Dermis microvascular lymphatic vessel endothelial cell (primary cell): ENCODE results near the gene ALPK1. TPM values are rescaled to one million over a fixed set of nuclear protein-coding genes. Genes with fewer than 3 reads are reported as not detected.
"Not testable (repeated sequence)": the region's sequence is repeated elsewhere in the genome, so short reads cannot be mapped to it uniquely, and the experiment has no call there.

ENCODE experiments used
- DNase-seq, 2 donors: peaks; one replicate each; pipeline versions ENCODE4 v3.0.0 to v3.0.0-alpha.2; 2010; ENCODE audit warnings: low read depth in 2 of 2
- total RNA-seq: library from RNA; depleted of rRNA; stranded (reverse); fragments of >200 nt; gene quantifications from 2 replicates; pipeline ENCODE4 v1.2.1, GENCODE V29; 2014

The ALPK1 gene
- total RNA-seq, 1 donor from 2014 or later: 1.2 TPM

DNA sequence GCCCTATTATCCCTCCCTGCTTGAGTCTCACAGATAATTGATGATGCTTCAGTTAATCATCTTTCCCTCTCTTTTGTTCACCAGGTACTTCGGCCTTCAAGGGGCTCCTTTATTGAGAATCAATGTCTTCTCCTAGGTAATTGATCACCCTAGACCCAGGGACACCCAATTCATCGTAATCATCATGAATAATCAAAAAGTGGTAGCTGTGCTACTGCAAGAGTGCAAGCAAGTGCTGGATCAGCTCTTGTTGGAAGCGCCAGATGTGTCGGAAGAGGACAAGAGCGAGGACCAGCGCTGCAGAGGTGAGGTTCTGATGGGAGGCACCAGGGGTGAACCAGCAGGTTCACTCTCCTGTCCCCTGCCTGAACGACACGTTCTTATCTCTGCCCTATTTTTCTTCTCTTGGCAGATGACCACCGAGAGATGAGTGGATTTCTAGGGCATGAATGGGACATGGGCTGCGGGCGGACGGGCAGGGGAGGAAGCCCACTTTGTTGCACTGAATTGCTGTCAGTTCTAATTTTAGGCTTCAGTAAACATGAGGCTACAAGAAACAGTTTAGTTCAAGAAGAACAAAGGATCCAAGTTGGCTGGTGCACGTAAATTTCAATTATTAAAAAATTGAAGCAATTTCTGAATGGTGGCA lies 80.5 kb downstream of the ALPK1 start:
- DNase-seq: no peak

DNA sequence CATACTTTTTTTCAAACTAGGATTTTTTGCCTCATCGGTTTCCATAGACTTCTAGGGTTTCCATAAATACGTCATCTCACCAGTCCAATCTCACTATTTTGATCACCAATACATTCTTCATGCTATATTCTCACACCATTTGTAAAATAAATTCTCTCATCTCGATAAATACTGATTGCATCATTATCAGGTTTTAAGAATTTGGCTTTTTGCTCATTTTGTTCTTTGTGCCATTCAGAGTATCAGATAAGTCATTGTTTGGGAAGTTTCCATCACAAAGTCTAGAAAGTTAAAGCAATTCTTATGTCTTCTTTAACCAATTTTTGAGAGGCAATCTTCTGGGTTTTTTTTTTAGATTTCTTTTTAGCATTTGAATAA lies 81.1 kb downstream of the ALPK1 start:
- no peak for DNase-seq

DNA sequence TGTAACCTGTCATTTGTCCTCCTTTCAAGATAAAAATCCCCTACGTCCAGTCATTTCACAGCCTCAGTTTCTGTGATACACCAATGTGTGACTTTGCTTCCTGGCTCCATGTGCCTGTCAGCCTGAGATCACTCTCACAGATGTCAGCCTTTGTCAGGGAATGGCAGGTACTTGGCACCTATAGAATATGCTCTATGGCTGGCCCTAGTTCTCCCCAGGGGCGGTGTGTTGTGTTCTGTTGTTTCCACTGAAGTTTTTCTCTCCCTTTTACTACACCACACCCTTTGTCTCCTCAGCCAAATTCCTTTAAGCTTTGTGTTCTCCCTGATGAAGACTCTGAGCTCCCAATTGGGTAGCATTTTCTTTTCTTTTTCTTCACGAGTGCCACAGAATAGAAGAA lies 81.7 kb downstream of the ALPK1 start:
- no peak for DNase-seq

DNA sequence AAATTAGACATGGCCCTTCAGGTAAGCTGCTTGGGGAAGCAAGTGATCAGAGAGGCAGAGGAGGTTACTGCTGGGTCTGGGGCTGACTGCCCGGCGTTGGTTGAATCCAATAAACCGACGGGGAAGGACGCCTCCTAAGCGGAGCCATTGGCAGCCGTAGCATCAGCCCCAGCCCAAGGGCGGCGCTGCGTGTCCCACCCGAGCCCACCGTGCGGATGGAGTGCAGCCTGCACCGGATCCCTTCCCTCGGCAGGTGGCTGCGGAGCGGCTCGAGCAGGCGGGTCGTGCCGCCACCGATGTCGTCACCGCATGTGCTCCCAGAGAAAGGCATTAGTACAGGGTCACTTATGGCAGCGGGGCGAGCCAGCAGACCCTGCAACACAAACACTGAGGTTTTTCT lies 82.1 kb downstream of the ALPK1 start:
- no peak for DNase-seq

DNA sequence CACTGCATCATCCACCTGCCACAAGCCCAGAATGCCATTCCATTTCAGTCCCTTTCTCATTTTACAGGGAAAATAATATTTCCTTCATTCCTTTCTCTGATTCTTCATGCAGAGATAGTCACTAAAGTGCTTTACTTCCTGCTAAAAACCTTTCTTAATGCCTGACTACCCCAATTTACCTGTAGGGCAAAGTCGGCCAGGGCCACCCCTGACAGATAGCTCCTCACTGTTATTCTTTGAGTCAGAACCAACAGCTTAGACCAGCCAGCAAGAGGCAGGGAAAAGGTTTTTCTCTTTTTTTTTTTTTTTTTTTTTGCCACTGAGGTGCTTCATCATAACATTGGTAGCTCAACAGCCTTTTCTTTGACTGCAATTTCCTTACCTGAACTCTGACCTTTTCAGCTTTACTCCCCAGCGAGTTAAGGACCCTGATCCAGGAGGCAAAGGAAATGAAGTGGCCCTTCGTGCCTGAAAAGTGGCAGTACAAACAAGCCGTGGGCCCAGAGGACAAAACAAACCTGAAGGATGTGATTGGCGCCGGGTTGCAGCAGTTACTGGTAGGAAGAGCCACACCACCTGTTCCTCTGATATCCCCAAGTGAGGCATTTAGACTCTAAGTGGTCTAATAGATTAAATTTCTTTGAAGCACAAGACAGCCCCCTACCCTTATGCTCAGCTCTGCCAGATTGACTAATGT lies 85.0 kb downstream of the ALPK1 start:
- DNase-seq: no peak

DNA sequence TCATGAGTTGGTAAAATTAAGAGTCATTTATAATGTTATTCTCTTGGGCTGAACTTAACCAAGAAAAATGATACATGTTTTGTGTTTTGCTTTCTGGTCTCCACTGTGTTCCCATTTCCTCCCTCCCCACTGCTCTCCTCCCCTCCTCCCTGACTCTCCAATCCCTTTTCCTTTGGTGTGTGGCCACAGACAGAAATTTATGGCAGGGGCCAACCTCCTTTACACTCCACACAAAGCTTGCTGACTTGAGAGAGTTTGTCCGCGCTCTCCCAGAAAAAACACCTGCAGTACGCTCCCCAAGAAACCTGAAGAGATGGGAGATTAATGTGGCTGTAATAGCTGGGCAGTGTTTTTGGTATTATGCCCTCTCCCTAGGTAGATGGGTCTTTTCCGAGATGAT lies 88.9 kb downstream of the ALPK1 start:
- DNase-seq: no peak

DNA sequence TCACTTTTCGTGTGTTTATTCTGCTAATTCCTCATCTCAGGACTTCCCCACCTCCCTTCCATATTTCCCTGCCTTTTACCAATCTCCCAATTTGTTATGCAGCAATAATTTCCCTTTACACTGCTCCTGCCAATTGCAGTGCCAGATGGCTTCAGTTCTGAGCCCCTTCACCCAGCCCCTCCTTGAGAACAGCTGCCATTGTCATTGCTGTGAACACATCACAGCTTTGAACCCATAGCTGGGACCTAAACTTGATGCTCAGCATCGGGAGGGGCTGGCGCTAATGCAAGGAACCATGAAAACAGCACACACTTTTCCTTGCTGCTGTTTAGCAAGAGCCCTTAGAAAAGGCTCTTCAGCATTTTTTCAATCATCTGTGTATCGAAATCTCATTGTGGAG lies 104.9 kb downstream of the ALPK1 start:
- DNase-seq: no peak

DNA sequence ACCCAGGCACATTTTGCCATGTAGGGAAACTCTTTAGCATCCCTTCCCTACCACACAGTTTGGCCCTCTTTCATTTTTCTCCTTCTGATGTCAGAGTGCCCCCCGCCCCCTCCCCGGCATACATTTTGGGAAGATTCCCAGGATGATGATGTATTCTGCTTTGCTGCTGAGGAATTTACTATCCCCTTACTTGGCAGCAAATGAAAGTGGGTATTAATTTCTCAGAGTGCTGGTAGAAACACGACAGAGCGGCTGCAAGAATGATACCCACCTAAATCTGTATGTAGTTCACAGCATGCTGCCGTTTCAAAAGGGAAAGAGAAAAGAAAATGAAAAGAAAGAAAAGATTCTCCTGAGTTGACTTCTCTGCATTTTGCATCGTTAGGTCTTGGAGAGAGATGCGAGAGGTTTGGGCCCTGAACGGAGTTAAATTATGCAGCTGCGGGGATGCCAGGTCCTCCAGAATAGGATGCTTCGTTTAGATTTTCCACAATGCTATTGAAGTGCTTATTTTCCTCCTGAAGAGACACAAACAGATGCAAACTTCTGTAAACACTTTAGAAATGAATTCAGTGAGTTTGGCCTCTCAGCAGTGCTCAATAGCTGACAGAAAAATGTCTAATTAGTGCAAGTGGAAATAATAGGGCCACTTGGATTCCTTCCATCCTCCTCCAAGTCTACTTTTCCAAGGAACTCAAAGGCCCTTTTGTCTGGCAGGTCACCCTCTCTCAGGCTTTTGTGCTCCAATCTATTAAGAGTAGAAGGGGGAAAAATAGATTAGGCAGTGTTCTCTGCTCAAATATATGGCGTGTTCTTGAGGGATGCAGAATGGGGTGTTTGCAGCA lies 106.2 kb downstream of the ALPK1 start:
- no peak for DNase-seq

DNA sequence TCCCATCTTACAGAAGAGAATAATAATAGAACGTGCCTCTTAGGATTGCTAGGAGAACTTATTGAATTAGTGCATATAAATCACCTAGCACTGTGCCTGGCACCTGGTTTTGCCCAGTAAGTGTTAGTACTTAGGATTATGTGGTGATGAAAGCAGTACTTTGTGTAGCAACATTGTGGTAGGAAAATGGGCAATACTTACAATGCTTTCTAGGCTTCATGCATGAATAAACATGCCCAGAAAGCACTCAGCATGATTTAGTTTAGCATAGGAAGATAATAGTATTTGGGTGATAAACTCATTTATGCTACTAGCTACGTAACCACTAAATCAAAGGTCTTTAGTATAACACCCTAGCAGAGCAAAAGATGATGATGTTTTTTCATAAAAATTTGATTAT lies 113.2 kb downstream of the ALPK1 start:
- DNase-seq: no peak

DNA sequence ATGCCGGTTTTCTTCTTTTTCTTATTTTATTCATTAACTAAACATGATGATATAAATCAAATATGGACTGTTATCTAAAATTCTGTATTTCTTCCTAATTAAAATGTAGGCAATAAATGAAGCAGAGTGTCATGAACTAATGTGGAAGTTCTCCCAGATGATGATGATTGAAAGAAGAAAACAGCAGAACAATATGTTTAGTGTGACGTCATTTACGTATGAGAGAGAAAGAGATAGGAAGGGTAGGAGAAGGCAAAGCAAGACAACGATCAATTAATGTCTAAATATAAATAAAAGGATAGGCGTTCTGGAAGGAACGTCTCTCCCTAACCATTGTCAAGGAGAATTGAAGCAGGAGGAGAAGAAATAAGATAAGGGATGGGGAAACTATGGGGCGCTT lies 113.6 kb downstream of the ALPK1 start:
- no peak for DNase-seq

DNA sequence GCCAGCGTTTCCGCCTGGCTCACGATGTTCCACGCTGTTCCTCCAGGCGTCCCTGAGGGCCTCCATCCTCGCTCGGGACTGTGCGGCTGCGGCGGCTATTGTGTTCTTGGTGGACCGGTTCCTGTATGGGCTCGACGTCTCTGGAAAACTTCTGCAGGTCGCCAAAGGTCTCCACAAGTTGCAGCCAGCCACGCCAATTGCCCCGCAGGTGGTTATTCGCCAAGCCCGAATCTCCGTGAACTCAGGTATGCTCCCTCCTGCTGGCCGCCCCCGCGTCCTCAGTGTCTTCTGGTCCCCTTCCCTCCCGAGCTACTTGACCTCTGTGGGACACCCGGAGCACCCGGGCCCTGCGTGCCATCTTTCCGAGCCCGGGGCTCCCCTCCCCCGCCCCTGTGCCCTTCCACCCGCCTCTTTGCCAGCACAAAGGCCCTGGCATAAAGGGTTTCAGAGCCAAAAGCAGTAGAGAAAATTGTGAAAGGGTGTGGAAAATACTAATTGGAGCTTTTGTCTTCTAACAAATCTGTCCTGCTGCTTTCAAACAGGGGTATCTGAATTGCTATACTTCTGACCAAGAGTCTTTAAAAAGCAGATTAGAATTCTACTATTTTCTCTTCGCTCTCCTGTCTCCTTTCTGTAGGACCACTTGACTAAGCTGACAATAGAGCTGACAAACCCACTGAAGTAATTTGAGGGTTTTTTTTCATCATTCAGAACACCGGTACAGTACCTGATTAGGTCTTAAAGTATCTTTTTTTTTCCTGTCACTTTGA lies 114.8 kb downstream of the ALPK1 start:
- no peak for DNase-seq

DNA sequence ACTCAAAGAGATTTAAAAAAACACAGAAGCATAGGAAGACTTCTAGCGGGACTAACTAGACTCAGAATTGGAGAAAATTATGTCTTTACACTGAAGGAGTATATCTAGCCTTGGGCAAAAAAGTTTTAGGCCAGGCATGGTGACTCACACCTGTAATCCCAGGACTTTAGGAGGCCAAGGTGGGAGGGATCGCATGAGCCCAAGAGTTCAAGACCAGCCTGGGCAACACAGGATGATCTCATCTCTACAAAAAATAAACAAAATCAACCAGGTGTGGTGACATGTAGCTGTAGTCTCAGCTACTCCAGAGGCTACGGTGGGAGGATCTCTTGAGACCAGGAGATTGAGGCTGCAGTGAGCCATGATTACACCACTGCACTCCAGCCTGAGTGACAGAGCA lies 119.3 kb downstream of the ALPK1 start:
- DNase-seq: no peak

DNA sequence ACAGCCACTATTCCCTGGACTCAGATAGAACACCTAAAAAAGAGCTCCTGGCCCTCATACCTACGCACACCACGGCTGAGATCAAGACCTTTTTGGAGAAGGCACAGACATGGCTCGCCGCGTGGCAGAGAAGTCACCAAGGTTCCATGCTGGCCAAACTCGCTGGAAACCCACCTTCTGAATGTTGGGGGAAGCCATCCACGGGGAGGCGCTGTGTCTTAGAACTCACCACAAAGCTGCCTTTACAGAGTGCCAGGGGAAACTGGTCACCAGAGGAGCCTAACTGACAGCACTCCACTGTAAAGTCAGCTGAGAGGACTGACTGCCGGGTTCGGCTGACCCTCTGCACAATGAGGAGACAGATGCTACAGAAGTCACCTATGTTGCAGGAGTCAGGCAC lies 120.9 kb downstream of the ALPK1 start:
- DNase-seq: no peak

DNA sequence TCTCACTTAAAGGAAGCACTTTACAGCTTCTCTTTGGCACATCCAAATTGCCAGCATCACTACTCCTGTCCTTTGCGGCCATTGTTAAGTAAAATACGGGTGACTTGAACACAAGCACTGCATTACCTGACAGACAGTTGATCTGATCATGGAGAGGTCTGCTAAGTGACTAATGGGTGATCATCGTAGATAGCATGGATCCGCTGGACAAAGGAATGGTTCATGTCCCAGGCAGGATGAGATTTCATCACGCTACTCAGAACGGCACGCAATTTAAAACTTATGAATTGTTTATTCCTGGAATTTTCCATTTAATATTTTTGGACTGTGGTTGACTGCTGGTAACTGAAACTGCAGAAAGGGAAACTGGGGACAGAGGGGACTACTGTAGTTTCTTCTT lies 124.7 kb downstream of the ALPK1 start:
- no peak for DNase-seq

DNA sequence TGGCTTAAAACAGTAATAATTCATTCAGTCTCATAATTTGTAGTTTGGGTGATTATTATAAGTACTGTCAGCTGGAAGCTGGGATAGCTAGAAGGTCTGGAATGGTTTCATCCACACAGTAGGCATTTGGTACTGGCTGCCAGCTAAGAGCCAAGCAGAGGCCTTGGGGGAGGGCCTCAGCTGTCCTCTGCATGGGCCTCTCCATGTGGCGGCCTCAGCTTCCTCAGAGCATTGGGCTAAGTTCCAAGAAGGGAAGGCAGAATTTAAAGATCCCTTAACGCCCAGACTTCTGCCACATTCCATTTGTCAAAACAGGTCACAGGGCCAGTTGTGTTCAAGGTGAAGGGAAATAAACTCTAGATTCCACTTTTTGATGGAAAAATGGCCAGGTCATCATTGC lies 125.5 kb downstream of the ALPK1 start:
- no peak for DNase-seq

DNA sequence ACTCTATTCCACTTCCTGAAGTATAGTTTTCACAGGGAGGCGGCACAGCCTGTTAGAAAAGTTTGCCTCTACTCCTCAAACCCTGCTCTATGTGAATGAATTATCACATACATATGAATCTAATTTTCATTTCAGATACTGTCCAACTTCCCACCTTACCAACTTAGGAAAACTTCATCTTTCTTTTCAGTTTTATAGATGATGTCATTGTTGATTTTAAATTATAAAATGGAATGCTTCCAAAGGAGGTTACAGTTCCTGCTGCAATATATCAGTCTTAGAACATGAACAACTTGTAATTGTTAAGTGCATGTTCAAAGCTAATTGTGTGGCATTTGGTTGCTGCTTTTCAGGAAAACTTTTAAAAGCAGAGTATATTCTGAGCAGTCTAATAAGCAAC lies 126.4 kb downstream of the ALPK1 start:
- DNase-seq: no peak

DNA sequence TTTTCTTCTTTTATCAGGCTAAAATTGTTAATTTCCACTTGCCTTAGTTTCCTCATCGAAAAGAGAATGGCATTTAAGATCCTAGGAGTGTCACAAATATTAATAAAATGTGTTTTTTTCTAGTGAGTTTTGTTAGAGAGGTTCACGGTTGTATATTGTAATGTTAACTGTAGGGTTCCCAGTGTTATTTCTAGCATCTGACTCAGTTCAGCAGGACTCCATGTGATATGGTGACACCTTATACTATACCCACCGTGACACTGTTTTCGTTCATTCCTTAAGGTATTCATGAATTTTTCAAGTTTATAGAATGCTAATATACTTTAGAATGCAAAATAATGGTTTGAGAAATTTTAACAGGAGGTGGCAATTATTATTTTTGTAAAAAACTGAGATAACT lies 128.7 kb downstream of the ALPK1 start:
- DNase-seq: no peak

DNA sequence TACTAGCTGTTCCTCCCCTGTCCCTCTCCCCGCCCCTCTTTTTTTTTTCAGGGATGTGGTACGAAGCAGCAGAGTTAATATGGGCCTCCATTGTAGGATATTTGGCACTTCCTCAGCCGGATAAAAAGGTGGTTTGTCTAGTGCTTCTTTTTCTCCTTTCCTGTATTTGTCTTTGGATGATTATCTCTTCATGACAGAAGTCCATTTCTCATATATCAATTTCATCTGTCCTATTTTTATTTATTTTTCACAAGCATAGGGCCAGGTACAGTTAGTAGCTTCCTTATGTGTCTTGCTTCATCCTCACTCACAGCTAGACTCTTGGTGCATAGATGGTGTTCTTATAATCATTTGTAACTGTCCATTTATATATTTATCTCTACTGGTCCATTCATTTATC lies 129.2 kb downstream of the ALPK1 start:
- DNase-seq: no peak

DNA sequence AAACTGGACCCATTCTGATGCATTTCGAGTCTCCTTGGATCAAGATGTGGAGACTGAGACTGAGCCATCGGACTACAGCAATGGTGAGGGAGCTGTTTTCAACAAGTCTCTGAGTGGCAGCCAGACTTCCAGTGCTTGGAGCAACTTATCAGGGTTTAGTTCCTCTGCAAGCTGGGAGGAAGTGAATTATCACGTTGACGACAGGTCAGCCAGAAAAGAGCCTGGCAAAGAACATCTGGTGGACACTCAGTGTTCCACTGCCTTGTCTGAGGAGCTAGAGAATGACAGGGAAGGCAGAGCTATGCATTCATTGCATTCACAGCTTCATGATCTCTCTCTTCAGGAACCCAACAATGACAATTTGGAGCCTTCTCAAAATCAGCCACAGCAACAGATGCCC lies 134.0 kb downstream of the ALPK1 start:
- DNase-seq: no peak

DNA sequence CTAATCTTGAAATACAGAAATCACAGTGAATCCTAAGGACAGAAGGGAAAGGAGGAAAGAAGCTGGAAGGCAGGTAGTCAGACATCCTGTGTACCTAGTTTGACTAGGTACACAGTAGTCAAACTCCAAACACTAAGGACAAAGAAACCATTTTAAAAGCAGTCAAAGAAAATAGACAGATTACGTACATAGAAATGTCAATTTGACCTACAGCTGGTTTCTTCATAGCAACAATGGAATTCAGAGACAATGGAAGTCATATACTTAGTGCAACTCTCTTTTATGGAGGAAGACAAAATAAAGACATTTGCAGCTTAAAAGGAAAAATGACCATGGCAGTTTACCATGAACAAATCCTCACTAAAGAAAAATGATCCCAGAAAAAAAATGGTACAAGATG lies 139.8 kb downstream of the ALPK1 start:
- DNase-seq: no peak

DNA sequence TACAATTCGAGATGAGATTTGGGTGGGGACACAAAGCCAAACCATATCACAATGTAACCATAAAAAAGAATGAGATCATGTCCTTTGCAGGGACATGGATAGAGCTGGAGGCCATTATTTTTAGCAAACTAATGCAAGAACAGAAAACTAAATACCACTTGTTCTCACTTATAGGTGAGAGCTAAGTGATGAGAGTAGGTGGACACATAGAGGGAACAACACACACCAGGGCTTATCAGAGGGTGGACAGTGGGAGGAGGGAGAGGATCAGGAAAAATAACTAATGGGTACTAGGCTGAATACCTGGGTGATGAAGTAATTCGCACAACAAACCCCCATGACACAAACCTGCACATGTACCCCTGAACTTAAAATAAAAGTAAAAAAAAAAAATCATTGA lies 145.1 kb downstream of the ALPK1 start:
- not testable (repeated sequence) for DNase-seq
